ENCODE data around the gene CNNM1. TPM values are rescaled to one million over a fixed set of nuclear protein-coding genes. Genes with fewer than 3 reads are reported as not detected.

Gene CNNM1
- total RNA-seq, 4 donors from 2014 or later, result 1.9 to 3.6 (median 2.8) TPM

- H3K4me3 ChIP-seq (ENCODE audit: low read depth, poor library complexity, severe bottlenecking), result no peak overlapping the region
- WGBS, 2 donors, result 84 to 87% methylated on average over 6 of the region's 6 CpGs
- no peak for DNase-seq (ENCODE audit: low spot score in 2 of 2)
- no peak for TF ChIP-seq CTCF (IDR thresholded peaks at IDR 0.05)
- TF ChIP-seq POLR2A (IDR thresholded peaks at IDR 0.05), result no peak
- intact Hi-C loops (cut with DNase I; ENCODE audit: low total_unique reads), result loop anchor here (10.0 kb wide), 1 partner anchor 182 kb away; no protein-coding TSS in a partner anchor
These were observed 103.7 kb downstream of the CNNM1 start for GRCh38 chr10:99432881-99433280.

DNA sequence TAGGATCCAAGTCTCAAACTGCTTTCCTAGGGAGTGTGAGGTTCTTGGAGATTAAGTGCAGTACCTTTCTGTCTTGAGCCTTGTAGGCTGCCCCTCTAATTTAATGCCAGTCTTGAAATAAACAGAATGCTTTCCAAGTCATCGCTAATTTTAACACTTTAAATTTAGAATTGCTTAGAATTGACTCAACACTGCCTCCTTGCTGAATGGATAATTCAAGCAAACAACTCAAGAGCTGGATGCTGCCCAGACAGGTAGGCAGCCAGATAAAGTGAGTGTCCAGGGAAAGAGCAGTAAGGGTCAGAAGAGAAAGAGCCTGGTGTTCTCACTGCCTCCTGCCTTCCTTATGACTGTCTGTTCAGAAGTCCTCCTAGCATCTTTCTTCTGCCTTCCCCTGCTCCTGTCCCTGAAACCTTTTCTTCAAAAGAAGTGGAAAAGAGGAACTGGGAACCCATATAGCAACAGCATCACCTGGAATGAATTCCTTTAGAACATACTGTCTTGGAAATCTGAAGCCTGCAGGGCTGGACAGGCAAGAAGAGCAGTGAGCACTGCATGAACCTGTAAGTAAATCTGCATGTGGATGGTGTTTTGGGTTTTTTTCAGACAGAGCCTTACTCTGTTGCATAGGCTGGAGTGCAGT is 104.3 kb downstream of the CNNM1 start:
- WGBS, 2 donors, result 17 to 27% methylated on average over 1 of the region's 1 CpG

DNA sequence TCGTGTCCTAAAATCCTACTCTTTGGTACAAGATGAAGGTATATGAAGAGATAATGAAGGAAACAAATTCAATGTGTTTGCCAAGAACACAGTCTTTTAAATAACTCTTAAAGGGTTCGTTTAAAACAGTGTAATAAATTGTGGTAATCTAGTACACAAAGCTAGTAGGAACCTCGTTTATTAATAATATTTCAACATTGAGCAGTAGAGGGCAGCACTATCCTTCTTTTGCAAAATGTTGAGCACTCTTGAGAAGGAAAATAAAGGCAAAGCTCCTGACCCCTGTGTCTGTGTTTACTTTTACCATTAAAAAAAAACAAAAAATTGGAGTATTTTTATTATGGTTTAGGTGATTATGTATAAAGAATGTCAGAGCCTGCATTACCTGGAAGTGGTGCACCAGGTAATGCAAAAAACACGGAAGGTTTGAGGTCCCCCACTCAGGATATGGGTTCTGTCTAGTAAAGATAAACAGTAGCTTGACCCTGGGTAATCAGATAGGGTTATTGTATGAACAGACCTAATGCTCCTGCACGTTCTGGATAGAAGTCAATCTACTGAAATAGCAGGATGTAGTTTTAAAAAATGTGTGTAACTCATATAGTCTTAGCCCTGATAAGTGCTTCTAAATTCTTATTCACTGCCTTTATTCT is 107.0 kb downstream of the CNNM1 start:
- H3K4me3 ChIP-seq (ENCODE audit: low read depth, poor library complexity, severe bottlenecking), result no peak overlapping the region
- TF ChIP-seq POLR2A (IDR thresholded peaks at IDR 0.05), result no peak
- no peak for DNase-seq (ENCODE audit: low spot score in 2 of 2)
- WGBS, 2 donors, result 40 to 41% methylated on average over 5 of the region's 5 CpGs
- intact Hi-C loops (cut with DNase I; ENCODE audit: low total_unique reads), result loop anchor here (5.0 to 10.0 kb wide), 2 partner anchors 126 to 179 kb away; no protein-coding TSS in a partner anchor

More for the DNA sequence above, 104.3 kb downstream of the CNNM1 start:
- no peak overlapping the region for H3K4me3 ChIP-seq (ENCODE audit: low read depth, poor library complexity, severe bottlenecking)
- TF ChIP-seq CTCF (IDR thresholded peaks at IDR 0.05) (no peak), POLR2A (IDR thresholded peaks at IDR 0.05) (no peak)
- no peak for DNase-seq (ENCODE audit: low spot score in 2 of 2)
- intact Hi-C loops (cut with DNase I; ENCODE audit: low total_unique reads), result loop anchor here (10.0 kb wide), 1 partner anchor 181 kb away; no protein-coding TSS in a partner anchor

- no peak for DNase-seq (ENCODE audit: low spot score in 2 of 2)
- WGBS, 2 donors, result 91 to 93% methylated on average over 2 of the region's 2 CpGs
- H3K4me3 ChIP-seq (ENCODE audit: low read depth, poor library complexity, severe bottlenecking), result no peak overlapping the region
- intact Hi-C loops (cut with DNase I; ENCODE audit: low total_unique reads), result loop anchor here (5.0 to 10.0 kb wide), 2 partner anchors 123 to 176 kb away; no protein-coding TSS in a partner anchor
- no peak for TF ChIP-seq CTCF (IDR thresholded peaks at IDR 0.05)
- no peak for TF ChIP-seq POLR2A (IDR thresholded peaks at IDR 0.05)
These were observed 109.7 kb downstream of the CNNM1 start for GRCh38 chr10:99438890-99439289.

- TF ChIP-seq CTCF (IDR thresholded peaks at IDR 0.05) (no peak), POLR2A (IDR thresholded peaks at IDR 0.05) (no peak)
- DNase-seq (ENCODE audit: low spot score in 2 of 2), result no peak
- no peak overlapping the region for H3K4me3 ChIP-seq (ENCODE audit: low read depth, poor library complexity, severe bottlenecking)
- intact Hi-C loops (cut with DNase I; ENCODE audit: low total_unique reads), result no loop called here
- WGBS, 2 donors, result 84 to 88% methylated on average over 5 of the region's 5 CpGs
These were observed 113.2 kb downstream of the CNNM1 start for GRCh38 chr10:99442394-99442793.

- intact Hi-C loops (cut with DNase I; ENCODE audit: low total_unique reads), result no loop called here
- no peak for TF ChIP-seq POLR2A (IDR thresholded peaks at IDR 0.05)
- no peak for TF ChIP-seq CTCF (IDR thresholded peaks at IDR 0.05)
- no peak for DNase-seq (ENCODE audit: low spot score in 2 of 2)
- 65 to 66% methylated on average over 3 of the region's 3 CpGs for WGBS, 2 donors
- H3K4me3 ChIP-seq (ENCODE audit: low read depth, poor library complexity, severe bottlenecking), result no peak overlapping the region
These were observed 114.3 kb downstream of the CNNM1 start for GRCh38 chr10:99443500-99443899.

All from lower leg skin (tissue), 4 donors.